Lung (tissue), 16 donors: ENCODE data around the gene ADPRM. TPM values are rescaled to one million over a fixed set of nuclear protein-coding genes. Genes with fewer than 3 reads are reported as not detected.

Experiments used
- ATAC-seq: fragments of 200-7000 bp; cut with Tn5 transposase; one replicate; pipeline ENCODE4 v1.9.1; 2020; ENCODE audit warnings: moderate number of reproducible peaks; ENCODE audit not compliant: insufficient read depth, low FRiP score
- DNase-seq, 3 donors: peaks; one replicate each; pipeline ENCODE4 v3.0.0-alpha.2; 2013 to 2017
- H3K27ac ChIP-seq, 2 donors: one replicate each; pipeline ENCODE4 v1.5.1; 2013; ENCODE audit warnings: mild to moderate bottlenecking in 2 of 2, moderate library complexity in 2 of 2, control low read depth in 1 of 2, inconsistent platforms in 1 of 2, low read depth in 1 of 2, low read length in 1 of 2
- H3K27me3 ChIP-seq, 3 donors: one replicate each; pipeline ENCODE4 v1.5.1; 2013; ENCODE audit warnings: low read length in 2 of 3; ENCODE audit not compliant: control insufficient read depth in 3 of 3, insufficient read depth in 3 of 3
- H3K36me3 ChIP-seq, 4 donors: one replicate each; pipeline ENCODE4 v1.5.1; 2013; ENCODE audit warnings: low read length in 4 of 4, mild to moderate bottlenecking in 1 of 4, moderate library complexity in 1 of 4; ENCODE audit not compliant: control insufficient read depth in 4 of 4, insufficient read depth in 4 of 4
- H3K4me1 ChIP-seq, 5 donors: one replicate each; pipeline ENCODE4 v1.5.1; 2013; ENCODE audit warnings: low read length in 5 of 5, mild to moderate bottlenecking in 2 of 5, moderate library complexity in 1 of 5; ENCODE audit not compliant: control insufficient read depth in 5 of 5, insufficient read depth in 5 of 5
- H3K4me3 ChIP-seq: one replicate; pipeline ENCODE4 v1.5.1; 2013; ENCODE audit warnings: mild to moderate bottlenecking, control low read depth, moderate library complexity
- H3K9ac ChIP-seq, 2 donors: one replicate each; pipeline ENCODE4 v1.5.1; 2013; ENCODE audit warnings: low read length in 2 of 2, control low read depth in 1 of 2; ENCODE audit not compliant: insufficient read depth in 1 of 2
- H3K9me3 ChIP-seq, 4 donors: one replicate each; pipeline ENCODE4 v1.5.1; 2013; ENCODE audit warnings: low read length in 3 of 4, mild to moderate bottlenecking in 1 of 4, moderate library complexity in 1 of 4; ENCODE audit not compliant: control insufficient read depth in 4 of 4, insufficient read depth in 3 of 4
- CTCF ChIP-seq: IDR thresholded peaks from 2 replicates; pipeline ENCODE4 v1.5.1; 2012; ENCODE audit warnings: mild to moderate bottlenecking; ENCODE audit errors: control extremely low read depth, extremely low read depth
- WGBS, 2 donors: extraction: QIAGEN DNeasy Blood & Tissue Kit; methylation state at CpG; one replicate each; pipeline ENCODE4 v1.1.7; 2013; 5-methylcytosine and 5-hydroxymethylcytosine counted together
- long read RNA-seq, 5 donors: transcript quantifications; one replicate each; lab custom pipeline, GENCODE V29; 2026
- polyA plus RNA-seq, 2 donors: library from polyadenylated mRNA; stranded (reverse); fragments of 200-250 nt; gene quantifications; one replicate each; pipeline ENCODE4 v1.2.1, GENCODE V29; 2013
- total RNA-seq, 2 donors: library from RNA; depleted of rRNA in 1 of 2; stranded (reverse); fragments of >200 nt in 1 of 2; gene quantifications; one replicate each; pipeline ENCODE4 v1.2.1, GENCODE V29; 2014 to 2021
- donor health status: control.
- donor health status: control.
- donor health status: Bipolar disorder and iron deficiency.
- donor health status: healthy.
- donor health status: DM: yes; HTN: yes; CAD: no.

Gene ADPRM
- total RNA-seq (10 to 100 TPM in 1 of 2 donors, 1 to 10 TPM in 1; 5.5 to 13.9 TPM), polyA plus RNA-seq (10 to 100 TPM in 1 of 2 donors, 1 to 10 TPM in 1; 5.0 to 10.4 TPM)
- long read RNA-seq, donor 1, partial matches to known transcripts: 0 of 3 reads
- long read RNA-seq, donor 1, other reads (novel, unspliced or antisense): 0 of 3 reads
- long read RNA-seq, donor 2, partial matches to known transcripts: 5 of 9 reads
- long read RNA-seq, donor 2, other reads (novel, unspliced or antisense): 0 of 9 reads
- long read RNA-seq, donor 3, partial matches to known transcripts: 0 of 4 reads
- long read RNA-seq, donor 3, other reads (novel, unspliced or antisense): 0 of 4 reads
- long read RNA-seq, donor 4, partial matches to known transcripts: 5 of 6 reads
- long read RNA-seq, donor 4, other reads (novel, unspliced or antisense): 0 of 6 reads
- long read RNA-seq, donor 5, transcript ADPRM-201 (4 exons, 1,209 nt): major isoform, 6 of 7 reads
- long read RNA-seq, donor 5, partial matches to known transcripts: 0 of 7 reads
- long read RNA-seq, donor 5, other reads (novel, unspliced or antisense): 0 of 7 reads

DNA sequence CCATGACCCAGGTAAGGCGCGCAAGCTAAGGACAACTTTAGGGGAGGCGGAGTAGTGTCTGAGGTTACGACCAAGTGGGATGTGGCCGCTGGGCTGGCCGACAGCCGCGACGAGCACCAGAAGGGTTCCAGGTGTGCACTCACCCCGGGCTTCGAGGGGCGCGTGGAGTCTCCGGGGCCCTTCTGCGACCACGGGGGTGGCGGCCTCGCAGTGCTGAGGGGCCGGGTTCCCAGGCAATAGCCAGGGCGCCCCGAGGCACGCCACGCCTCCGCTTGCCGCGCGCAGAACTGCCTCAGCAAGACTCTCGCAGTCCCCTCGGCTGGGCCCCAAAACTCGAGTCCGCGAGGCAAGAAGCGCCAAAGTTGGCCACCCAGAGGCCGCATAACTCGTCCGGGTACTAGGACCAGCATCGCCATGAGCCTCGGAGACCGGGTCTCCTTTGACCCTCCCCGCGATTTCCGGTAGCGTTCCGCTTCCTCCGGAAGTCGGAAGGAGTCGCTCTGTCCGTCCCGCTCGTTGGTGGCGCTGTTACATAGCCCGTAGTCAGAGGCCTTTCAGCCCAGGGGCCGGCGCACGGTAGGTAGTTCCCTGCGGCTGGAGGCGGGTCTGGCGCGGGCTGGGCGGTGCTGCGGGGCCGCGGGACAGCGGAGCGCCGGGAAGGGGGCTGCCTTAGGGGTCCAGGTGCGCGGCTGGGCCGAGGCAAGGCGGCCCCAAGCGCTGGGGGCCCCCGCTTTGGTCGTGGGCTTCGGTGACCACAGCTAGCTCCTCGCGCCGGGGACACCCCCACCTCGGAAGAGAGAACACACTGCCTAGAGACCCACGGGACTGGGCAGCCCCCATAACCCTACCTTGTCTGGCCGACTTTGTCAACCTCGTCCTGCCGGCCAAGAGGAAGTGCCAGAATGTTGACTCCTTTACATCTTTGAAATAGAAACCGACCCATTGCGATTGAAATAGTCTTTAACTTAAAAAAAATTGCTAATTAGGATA is at the start of gene ADPRM, which contains the start of gene SCO1:
TSS of gene ADPRM (plus strand) at position 503 of the 990 bp plus-strand sequence. CDS start 7,333 bp downstream, outside the sequence.
TSS of gene SCO1 (minus strand) at position 442 of the 990 bp plus-strand sequence. CDS start at position 416, 26 bp downstream.
- peak within 1 kb of the TSS; percentile 98 for H3K27ac ChIP-seq
- H3K4me3 ChIP-seq: peak within 1 kb of the TSS; percentile 90
- WGBS, 2 donors: 0% methylated on average over 71 to 84 of the region's 84 CpGs
- H3K9ac ChIP-seq: peak within 1 kb of the TSS; percentile 72 to 76
- DNase-seq (peak; percentile 95 to 98 (median 97)), ATAC-seq (peak; percentile 98)
- H3K4me1 ChIP-seq: peaks cover 3 to 15% (median 8%) of the 10 kb centered on the region in 5 donors
- H3K9me3 ChIP-seq: no peaks in the 10 kb centered on the region
- H3K27me3 ChIP-seq: no peaks in the 10 kb centered on the region
- H3K36me3 ChIP-seq: peaks cover 3 to 13% (median 10%) of the 10 kb centered on the region in 4 donors
- TF ChIP-seq CTCF: peak; percentile 44

GRCh38 chr17:10648381-10648780 is 49.0 kb upstream of the ADPRM start:
- Histone ChIP-seq H3K9ac (no peak overlapping the region), H3K27me3 (no peaks in the 10 kb centered on the region), H3K9me3 (no peaks in the 10 kb centered on the region), H3K4me3 (no peak overlapping the region), H3K36me3 (peaks cover 0 to 2% (median 0%) of the 10 kb centered on the region in 4 donors), H3K4me1 (no peaks in the 10 kb centered on the region), H3K27ac (no peak overlapping the region)
- ATAC-seq (no peak), DNase-seq (no peak)
- no peak for TF ChIP-seq CTCF
- WGBS, 2 donors: 94% methylated on average over 5 of the region's 5 CpGs

DNA sequence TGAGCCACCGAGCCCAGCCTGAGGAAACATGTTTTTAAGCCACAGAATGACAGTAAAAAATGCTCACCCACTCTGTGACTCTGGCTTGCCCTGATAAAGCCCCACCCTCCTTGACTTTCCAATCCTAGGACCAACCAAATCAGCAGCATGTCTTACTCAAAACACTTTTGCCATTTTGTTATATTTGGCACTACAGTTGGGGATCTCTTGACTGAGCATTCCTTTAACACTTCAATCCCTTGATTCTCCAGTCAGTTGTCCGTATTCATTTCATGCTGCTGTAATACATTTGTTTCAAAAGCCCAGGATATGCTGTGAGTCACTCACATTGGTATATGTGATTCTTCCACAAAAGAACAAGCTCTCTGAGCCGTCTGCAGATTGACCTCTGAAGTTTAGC is 48.4 kb upstream of the ADPRM start:
- Histone ChIP-seq H3K4me1 (no peaks in the 10 kb centered on the region), H3K9ac (no peak overlapping the region), H3K27me3 (no peaks in the 10 kb centered on the region), H3K27ac (no peak overlapping the region), H3K4me3 (no peak overlapping the region), H3K9me3 (no peaks in the 10 kb centered on the region), H3K36me3 (peaks cover 0 to 2% (median 0%) of the 10 kb centered on the region in 4 donors)
- 84 to 94% methylated on average over 3 of the region's 3 CpGs for WGBS, 2 donors
- TF ChIP-seq CTCF: no peak
- DNase-seq: no peak
- ATAC-seq: no peak
